HUDEP-2 (cell line): ENCODE measurements around the gene NTRK2.

Source experiments
- DNase-seq, 76 experiments: peaks; one replicate each; lab custom pipeline; 2025; ENCODE audit not compliant: unreplicated experiment in 76 of 76; lab: John Stamatoyannopoulos, UW

Gene NTRK2

GRCh38 chr9:84669288-84670137, at the start of gene NTRK2:
TSS of gene NTRK2 (plus strand) at chr9:84669729. CDS start at chr9:84670749, 1,020 bp downstream.
- DNase-seq: no peak

GRCh38 chr9:84620338-84620737, 49.2 kb upstream of the NTRK2 start:
- no peak for DNase-seq

- DNase-seq: no peak
These were observed 47.7 kb upstream of the NTRK2 start for GRCh38 chr9:84621811-84622210.

- no peak for DNase-seq
These were observed 46.5 kb upstream of the NTRK2 start for GRCh38 chr9:84622981-84623380.

GRCh38 chr9:84636436-84636835, 33.1 kb upstream of the NTRK2 start:
- DNase-seq: no peak

GRCh38 chr9:84642553-84643141, 26.9 kb upstream of the NTRK2 start:
- DNase-seq: no peak

- DNase-seq: no peak
These were observed 21.8 kb upstream of the NTRK2 start for GRCh38 chr9:84647699-84648098.

GRCh38 chr9:84652496-84653120, 16.9 kb upstream of the NTRK2 start:
- DNase-seq: no peak

- DNase-seq: no peak
These were observed 14.1 kb upstream of the NTRK2 start for GRCh38 chr9:84655447-84655846.

GRCh38 chr9:84659313-84659712, 10.2 kb upstream of the NTRK2 start:
- DNase-seq: no peak

- no peak for DNase-seq
These were observed 9.8 kb upstream of the NTRK2 start for GRCh38 chr9:84659773-84660172.

- DNase-seq: peak in 3 of 76 experiments; percentile 1 to 8 (median 2)
These were observed 1.8 kb upstream of the NTRK2 start for GRCh38 chr9:84667571-84668195.

GRCh38 chr9:84668196-84669012, 1.1 kb upstream of the NTRK2 start:
- DNase-seq: peak in 34 of 76 experiments; percentile 2 to 54 (median 26)

- DNase-seq: no peak
These were observed 579 bp upstream of the NTRK2 start for GRCh38 chr9:84669013-84669287.

GRCh38 chr9:84670138-84671041, 861 bp downstream of the NTRK2 start:
- DNase-seq: peak in 1 of 76 experiments; percentile 9

GRCh38 chr9:84671586-84672521, 2.3 kb downstream of the NTRK2 start:
- no peak for DNase-seq

GRCh38 chr9:84673806-84674205, 4.3 kb downstream of the NTRK2 start:
- DNase-seq: no peak

GRCh38 chr9:84677080-84677479, 7.6 kb downstream of the NTRK2 start:
- DNase-seq: no peak

- DNase-seq: no peak
These were observed 10.0 kb downstream of the NTRK2 start for GRCh38 chr9:84679571-84679970.
